Motor neuron (in vitro differentiated cells): ENCODE data around the gene PRSS58. TPM values are rescaled to one million over a fixed set of nuclear protein-coding genes. Genes with fewer than 3 reads are reported as not detected.
A peak's percentile ranks its signal among the peaks of the same experiment; 100 is the strongest.

ENCODE experiments used
- ATAC-seq, 8 experiments: fragments of 200-7000 bp; cut with Tn5 transposase; replicated peaks in 6 of 8; 2 replicates each; pipeline ENCODE4 v1.8.0; 2021; ENCODE audit warnings: mild to moderate bottlenecking in 8 of 8, moderate library complexity in 8 of 8
- H3K27ac ChIP-seq, 2 donors: fragments of 250-450 bp; sonication (Bioruptor Pico); 2 replicates each; pipeline ENCODE4 v1.9.0; 2021; ENCODE audit warnings: antibody characterized with exemption in 2 of 2, mild to moderate bottlenecking in 2 of 2, moderate library complexity in 1 of 2
- H3K4me1 ChIP-seq, 2 donors: fragments of 250-450 bp; sonication (Bioruptor Pico); replicated peaks in 1 of 2; 2 replicates each; pipeline ENCODE4 v1.6.1; 2021; ENCODE audit warnings: antibody characterized with exemption in 2 of 2, mild to moderate bottlenecking in 2 of 2, moderate library complexity in 1 of 2
- H3K4me3 ChIP-seq, 5 donors: fragments of 250-450 bp; sonication (Bioruptor Pico); 2 replicates each; pipeline ENCODE4 v1.9.0; 2021; ENCODE audit warnings: antibody characterized with exemption in 5 of 5, mild to moderate bottlenecking in 5 of 5, moderate library complexity in 4 of 5
- WGBS, 10 experiments: fragments of 450-650 bp; shearing (Covaris generic); methylation state at CpG; one replicate each; pipeline ENCODE4 v1.0.0; 2022; 5-methylcytosine and 5-hydroxymethylcytosine counted together
- in situ Hi-C, 9 experiments: fragments of 400-800 bp; cut with MboI; loops; one replicate each; pipeline ENCODE4 v1.15.0; 2021; ENCODE audit warnings: low sequenced_read_pairs in 9 of 9, low pct_unique_long_range_greater_than_20kb in 2 of 9; ENCODE audit not compliant: unreplicated experiment in 9 of 9
- total RNA-seq, 8 experiments: library from RNA; unstranded; fragments of 300-600 nt; gene quantifications; 2 replicates each; pipeline versions ENCODE4 v1.2.3 to v1.2.4, GENCODE V29; 2022

Gene PRSS58
- total RNA-seq, result not detected

- ATAC-seq, result no peak
- no peak within 1 kb of the TSS for H3K27ac ChIP-seq
- in situ Hi-C loops, result no loop called here
- WGBS, 10 experiments, result 0 to 71% (median 0%) methylated on average over 1 of the region's 1 CpG; no CpG with 5 or more reads in 5 of the 10 experiments
- H3K4me3 ChIP-seq, result no peak within 1 kb of the TSS
- no peaks in the 10 kb centered on the region for H3K4me1 ChIP-seq
Measured at GRCh38 chr7:142257958-142258357, at the start of gene PRSS58. Gene PRSS58, minus strand, starts transcription at chr7:142258058. Its CDS starts 351 bp downstream, at chr7:142257707.

- in situ Hi-C loops, result no loop called here
- H3K4me3 ChIP-seq, result no peak overlapping the region
- ATAC-seq, result no peak
- H3K27ac ChIP-seq, result no peak overlapping the region
- H3K4me1 ChIP-seq, result peaks cover 0 to 2% of the 10 kb centered on the region in 2 donors
- 13 to 100% (median 65%) methylated on average over 2 to 10 of the region's 11 CpGs for WGBS, 10 experiments
Measured at GRCh38 chr7:142307246-142307900, 49.5 kb upstream of the PRSS58 start.

- Histone ChIP-seq H3K27ac (no peak overlapping the region), H3K4me3 (no peak overlapping the region), H3K4me1 (peaks cover 0 to 2% of the 10 kb centered on the region in 2 donors)
- ATAC-seq, result peak in 3 of 8 experiments; percentile 37 to 64 (median 54)
- in situ Hi-C loops, result no loop called here
- WGBS, 10 experiments, result 0 to 40% (median 30%) methylated on average over 1 to 2 of the region's 2 CpGs; no CpG with 5 or more reads in 5 of the 10 experiments
Measured at GRCh38 chr7:142303650-142304049, 45.8 kb upstream of the PRSS58 start.

- ATAC-seq, result peak in 1 of 8 experiments; percentile 34
- WGBS, 10 experiments, result 0 to 95% (median 72%) methylated on average over 2 to 3 of the region's 3 CpGs
- Histone ChIP-seq H3K4me3 (no peak overlapping the region), H3K4me1 (no peaks in the 10 kb centered on the region), H3K27ac (no peak overlapping the region)
- in situ Hi-C loops, result no loop called here
Measured at GRCh38 chr7:142301923-142302550, 44.2 kb upstream of the PRSS58 start.

- in situ Hi-C loops, result no loop called here
- Histone ChIP-seq H3K27ac (no peak overlapping the region), H3K4me1 (no peaks in the 10 kb centered on the region), H3K4me3 (no peak overlapping the region)
- 0 to 100% (median 86%) methylated on average over 1 to 3 of the region's 3 CpGs; no CpG with 5 or more reads in 2 of the 10 experiments for WGBS, 10 experiments
- ATAC-seq, result no peak
Measured at GRCh38 chr7:142301299-142301698, 43.4 kb upstream of the PRSS58 start.

GRCh38 chr7:142300689-142301088 lies 42.8 kb upstream of the PRSS58 start:
- WGBS, 10 experiments, result 0 to 84% (median 75%) methylated on average over 1 to 3 of the region's 3 CpGs; no CpG with 5 or more reads in 4 of the 10 experiments

GRCh38 chr7:142299237-142299781 lies 41.5 kb upstream of the PRSS58 start:
- 0 to 100% (median 73%) methylated on average over 2 to 7 of the region's 10 CpGs for WGBS, 10 experiments
- Histone ChIP-seq H3K4me3 (no peak overlapping the region), H3K4me1 (no peaks in the 10 kb centered on the region), H3K27ac (no peak overlapping the region)
- no peak for ATAC-seq
- in situ Hi-C loops, result no loop called here

More at GRCh38 chr7:142300689-142301088, 42.8 kb upstream of the PRSS58 start:
- in situ Hi-C loops, result no loop called here
- Histone ChIP-seq H3K4me1 (no peaks in the 10 kb centered on the region), H3K27ac (no peak overlapping the region), H3K4me3 (no peak overlapping the region)
- ATAC-seq, result no peak

- no peak overlapping the region for H3K27ac ChIP-seq
- H3K4me1 ChIP-seq, result no peaks in the 10 kb centered on the region
- H3K4me3 ChIP-seq, result no peak overlapping the region
- WGBS, 10 experiments, result 0 to 83% (median 67%) methylated on average over 1 to 4 of the region's 5 CpGs; no CpG with 5 or more reads in 3 of the 10 experiments
- in situ Hi-C loops, result no loop called here
- no peak for ATAC-seq
Measured at GRCh38 chr7:142298627-142299026, 40.8 kb upstream of the PRSS58 start.

GRCh38 chr7:142298009-142298408 lies 40.2 kb upstream of the PRSS58 start:
- Histone ChIP-seq H3K27ac (no peak overlapping the region), H3K4me1 (no peaks in the 10 kb centered on the region), H3K4me3 (no peak overlapping the region)
- 0 to 74% (median 34%) methylated on average over 1 to 4 of the region's 5 CpGs; no CpG with 5 or more reads in 1 of the 10 experiments for whole genome bisulfite sequencing, 10 experiments
- in situ Hi-C loops, result no loop called here
- peak in 1 of 8 experiments; percentile 62 for ATAC-seq

GRCh38 chr7:142280263-142280662 lies 22.4 kb upstream of the PRSS58 start:
- H3K27ac ChIP-seq, result no peak overlapping the region
- no peaks in the 10 kb centered on the region for H3K4me1 ChIP-seq
- in situ Hi-C loops, result no loop called here
- no peak for ATAC-seq
- H3K4me3 ChIP-seq, result no peak overlapping the region
- 0 to 88% (median 75%) methylated on average over 2 to 3 of the region's 3 CpGs; no CpG with 5 or more reads in 1 of the 10 experiments for WGBS, 10 experiments

GRCh38 chr7:142279601-142280000 lies 21.7 kb upstream of the PRSS58 start:
- no peak overlapping the region for H3K27ac ChIP-seq
- ATAC-seq, result no peak
- H3K4me3 ChIP-seq, result no peak overlapping the region
- in situ Hi-C loops, result no loop called here
- WGBS, 10 experiments, result 0 to 100% (median 83%) methylated on average over 1 of the region's 1 CpG; no CpG with 5 or more reads in 5 of the 10 experiments
- no peaks in the 10 kb centered on the region for H3K4me1 ChIP-seq

- Histone ChIP-seq H3K4me3 (no peak overlapping the region), H3K27ac (no peak overlapping the region), H3K4me1 (no peaks in the 10 kb centered on the region)
- in situ Hi-C loops, result no loop called here
- ATAC-seq, result no peak
- WGBS, 10 experiments, result 0 to 80% (median 63%) methylated on average over 1 to 3 of the region's 3 CpGs; no CpG with 5 or more reads in 3 of the 10 experiments
Measured at GRCh38 chr7:142275028-142275427, 17.2 kb upstream of the PRSS58 start.

GRCh38 chr7:142272841-142273240 lies 15.0 kb upstream of the PRSS58 start:
- Histone ChIP-seq H3K27ac (no peak overlapping the region), H3K4me1 (no peaks in the 10 kb centered on the region), H3K4me3 (no peak overlapping the region)
- WGBS, 10 experiments, result 0 to 93% (median 44%) methylated on average over 1 to 2 of the region's 2 CpGs
- no peak for ATAC-seq
- in situ Hi-C loops, result no loop called here
